Chondrocyte (in vitro differentiated cells): ENCODE data around the gene DRC1. TPM values are rescaled to one million over a fixed set of nuclear protein-coding genes. Genes with fewer than 3 reads are reported as not detected.

Experiments used
- DNase-seq: peaks from one replicate; pipeline ENCODE4 v3.0.0; 2021; ENCODE audit warnings: mixed read lengths, low spot score
- H3K27ac Mint-ChIP-seq: one replicate; pipeline ENCODE4 v1.8.0; 2021; ENCODE audit warnings: mild to moderate bottlenecking, moderate library complexity, mixed read lengths; ENCODE audit not compliant: unreplicated experiment
- H3K27me3 Mint-ChIP-seq: 2 replicates; pipeline ENCODE4 v1.8.0; 2021; ENCODE audit warnings: low read depth, mixed read lengths
- H3K36me3 Mint-ChIP-seq: 2 replicates; pipeline ENCODE4 v1.8.0; 2021; ENCODE audit warnings: low read depth, mixed read lengths
- H3K4me1 Mint-ChIP-seq: 2 replicates; pipeline ENCODE4 v1.8.0; 2021; ENCODE audit warnings: low read depth, mild to moderate bottlenecking, mixed read lengths
- H3K4me3 Mint-ChIP-seq: one replicate; pipeline ENCODE4 v1.8.0; 2021; ENCODE audit warnings: mild to moderate bottlenecking, moderate library complexity, mixed read lengths; ENCODE audit not compliant: unreplicated experiment
- H3K9me3 Mint-ChIP-seq: 2 replicates; pipeline ENCODE4 v1.8.0; 2021; ENCODE audit warnings: low read depth, mixed read lengths
- CTCF ChIP-seq: fragments of 200-600 bp; sonication (generic); IDR thresholded peaks from 2 replicates; pipeline ENCODE4 v1.5.0; 2021; ENCODE audit warnings: antibody characterized with exemption, mild to moderate bottlenecking, moderate library complexity
- total RNA-seq: library from RNA; stranded (reverse); gene quantifications from 3 replicates; pipeline ENCODE4 v1.2.1, GENCODE V29; 2021

Gene DRC1
- total RNA-seq, 1 donor from 2014 or later, result 0.17 TPM

GRCh38 chr2:26474261-26474785 is 72.6 kb downstream of the DRC1 start:
- no peak overlapping the region for H3K27ac Mint-ChIP-seq
- H3K27me3 Mint-ChIP-seq, result peaks cover 2% of the 10 kb centered on the region
- peaks cover 8% of the 10 kb centered on the region for H3K4me1 Mint-ChIP-seq
- H3K36me3 Mint-ChIP-seq, result peaks cover 1% of the 10 kb centered on the region
- DNase-seq, result no peak
- peaks cover 1% of the 10 kb centered on the region for H3K9me3 Mint-ChIP-seq
- TF ChIP-seq CTCF, result no peak
- H3K4me3 Mint-ChIP-seq, result no peak overlapping the region

- Mint-ChIP-seq H3K27me3 (peaks cover 2% of the 10 kb centered on the region), H3K27ac (no peak overlapping the region), H3K36me3 (peaks cover under 1% of the 10 kb centered on the region), H3K4me1 (peaks cover 8% of the 10 kb centered on the region), H3K4me3 (no peak overlapping the region), H3K9me3 (no peaks in the 10 kb centered on the region)
- no peak for TF ChIP-seq CTCF
- DNase-seq, result no peak
Observed at GRCh38 chr2:26475037-26475436, 73.3 kb downstream of the DRC1 start.

GRCh38 chr2:26475832-26476501 is 74.2 kb downstream of the DRC1 start:
- H3K27me3 Mint-ChIP-seq, result peaks cover 2% of the 10 kb centered on the region
- H3K9me3 Mint-ChIP-seq, result no peaks in the 10 kb centered on the region
- DNase-seq, result no peak
- no peak overlapping the region for H3K4me3 Mint-ChIP-seq
- H3K36me3 Mint-ChIP-seq, result no peaks in the 10 kb centered on the region
- peaks cover 8% of the 10 kb centered on the region for H3K4me1 Mint-ChIP-seq
- H3K27ac Mint-ChIP-seq, result no peak overlapping the region
- no peak for TF ChIP-seq CTCF

GRCh38 chr2:26477126-26477910 is 75.6 kb downstream of the DRC1 start:
- Mint-ChIP-seq H3K4me3 (no peak overlapping the region), H3K36me3 (no peaks in the 10 kb centered on the region), H3K27me3 (peaks cover 2% of the 10 kb centered on the region), H3K27ac (no peak overlapping the region), H3K9me3 (no peaks in the 10 kb centered on the region), H3K4me1 (peaks cover 8% of the 10 kb centered on the region)
- TF ChIP-seq CTCF, result no peak
- peak; percentile 66 for DNase-seq

GRCh38 chr2:26477911-26478253 is 76.2 kb downstream of the DRC1 start, which contains the start of gene OTOF:
TSS of gene OTOF (minus strand) at chr2:26478124.
- no peaks in the 10 kb centered on the region for H3K9me3 Mint-ChIP-seq
- H3K27me3 Mint-ChIP-seq, result peaks cover 2% of the 10 kb centered on the region
- TF ChIP-seq CTCF, result no peak
- H3K4me1 Mint-ChIP-seq, result peaks cover 8% of the 10 kb centered on the region
- DNase-seq, result no peak
- H3K4me3 Mint-ChIP-seq, result no peak within 1 kb of the TSS
- H3K27ac Mint-ChIP-seq, result no peak within 1 kb of the TSS
- H3K36me3 Mint-ChIP-seq, result no peaks in the 10 kb centered on the region
